NCI-H345 treated with DMSO at 0.1 percent for 48 hours (cell line): ENCODE results near the gene SUN1.
"Not testable (repeated sequence)": the region's sequence is repeated elsewhere in the genome, so short reads cannot be mapped to it uniquely, and the experiment has no call there.

ENCODE experiments used
- DNase-seq: peaks from one replicate; lab custom pipeline; 2025; ENCODE audit not compliant: unreplicated experiment; lab: John Stamatoyannopoulos, UW

The SUN1 gene

GRCh38 chr7:918118-918425, 85.8 kb downstream of the SUN1 start:
- no peak for DNase-seq

DNA sequence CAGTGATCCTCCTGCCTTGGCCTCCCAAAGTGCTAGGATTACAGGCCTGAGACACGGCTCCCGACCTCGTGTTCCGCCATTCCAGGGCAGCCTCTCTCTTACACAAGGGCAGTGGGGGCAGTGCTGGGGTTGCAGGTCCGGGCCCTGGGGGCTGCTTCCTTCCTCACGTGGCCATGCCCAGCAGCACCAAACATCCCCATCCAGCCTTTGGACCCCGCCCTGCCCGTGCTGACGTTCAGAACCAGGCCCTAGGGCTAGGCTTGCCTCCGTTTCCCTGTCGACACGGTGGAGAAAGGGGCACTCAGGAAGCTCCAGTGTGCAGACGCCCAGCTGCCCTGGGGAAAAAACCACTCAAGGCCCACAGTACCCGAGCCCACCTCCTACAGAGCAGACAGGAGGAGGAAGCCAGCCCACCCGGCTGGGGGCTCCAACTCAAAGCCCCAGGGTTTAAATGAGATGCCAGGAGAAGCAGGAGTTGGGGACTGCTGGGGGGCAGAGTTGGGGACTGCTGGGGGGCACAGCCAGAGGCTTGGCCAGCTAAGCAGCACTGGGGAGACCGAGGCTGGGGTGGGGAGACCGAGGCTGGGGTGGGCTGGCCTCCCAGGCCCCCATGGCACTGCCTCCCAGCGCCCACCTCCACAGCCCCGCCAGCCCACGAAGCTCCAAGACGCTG, 86.3 kb downstream of the SUN1 start:
- no peak for DNase-seq

DNA sequence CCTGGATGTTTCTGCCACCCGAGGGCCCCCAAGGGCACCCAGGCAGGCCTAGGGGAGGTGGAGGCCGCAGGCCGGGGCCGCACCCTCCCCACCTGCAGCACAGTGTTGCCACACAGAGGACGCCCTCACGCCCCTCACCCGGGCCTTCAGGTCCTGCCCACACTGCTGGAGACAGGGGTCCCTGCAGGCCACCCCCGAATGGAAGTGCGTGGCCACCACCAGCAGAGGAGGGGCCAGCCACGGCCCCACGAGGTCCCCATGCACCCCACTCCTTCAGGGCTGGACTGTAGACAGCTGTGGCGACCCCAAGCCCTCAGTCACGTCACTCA, 86.8 kb downstream of the SUN1 start:
- no peak for DNase-seq

DNA sequence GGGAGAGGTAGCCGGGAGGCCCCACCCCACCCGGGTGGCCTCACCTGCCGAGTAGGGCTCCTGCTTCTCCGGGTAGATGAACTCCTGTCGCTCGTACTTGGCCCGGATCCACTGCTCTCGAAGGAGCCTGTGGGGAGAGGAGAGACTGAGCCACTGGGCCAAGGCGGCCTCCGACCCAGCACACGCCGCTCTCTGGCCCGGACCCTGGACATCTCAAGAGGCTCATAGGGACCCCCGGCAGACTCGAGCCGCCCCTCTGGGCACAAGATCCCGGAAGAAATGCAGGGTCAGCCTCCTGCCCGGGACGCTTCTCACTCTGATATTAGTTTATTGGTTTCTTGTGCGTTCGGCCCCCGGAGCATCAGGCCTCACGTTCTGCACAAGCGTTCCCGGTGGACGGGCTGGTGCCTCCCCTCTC, 87.7 kb downstream of the SUN1 start:
- DNase-seq = no peak

DNA sequence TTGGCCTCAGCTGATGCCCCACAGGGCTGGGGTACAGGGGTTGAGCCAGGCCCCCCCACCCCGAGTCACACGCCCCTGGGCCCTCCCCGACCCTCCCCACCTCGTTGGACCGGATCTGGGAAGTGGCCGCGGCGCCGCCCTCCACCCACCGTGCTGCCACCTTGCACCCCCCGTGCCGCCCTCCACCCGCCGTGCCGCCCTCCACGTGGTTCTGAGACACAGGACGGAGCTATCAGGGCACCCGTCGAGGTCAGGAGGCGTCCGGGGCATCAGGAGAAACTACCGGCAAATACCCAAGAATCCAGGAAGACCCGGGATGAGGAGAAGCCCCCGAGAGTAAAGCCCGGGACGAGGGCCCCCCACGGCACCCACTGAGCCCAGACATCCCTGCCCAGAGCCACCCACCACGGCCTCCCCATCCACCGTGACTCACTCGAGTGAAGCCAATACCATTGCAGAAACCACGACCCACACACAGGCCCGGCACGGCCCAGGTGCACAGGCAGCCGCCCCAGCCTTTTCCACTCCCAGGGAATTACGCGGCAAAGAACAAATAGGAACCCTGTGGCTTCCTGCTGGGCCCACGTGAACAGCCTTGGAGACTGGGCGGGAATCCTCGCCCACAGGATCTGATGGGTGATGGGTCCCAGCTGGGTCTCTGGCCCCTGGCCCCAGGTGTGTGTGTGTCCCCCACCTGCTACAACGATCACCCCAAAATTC, 88.2 kb downstream of the SUN1 start:
- no peak for DNase-seq

GRCh38 chr7:921071-921461, 88.8 kb downstream of the SUN1 start:
- no peak for DNase-seq

- DNase-seq = no peak
Observed at GRCh38 chr7:921581-922333, 89.5 kb downstream of the SUN1 start.

DNA sequence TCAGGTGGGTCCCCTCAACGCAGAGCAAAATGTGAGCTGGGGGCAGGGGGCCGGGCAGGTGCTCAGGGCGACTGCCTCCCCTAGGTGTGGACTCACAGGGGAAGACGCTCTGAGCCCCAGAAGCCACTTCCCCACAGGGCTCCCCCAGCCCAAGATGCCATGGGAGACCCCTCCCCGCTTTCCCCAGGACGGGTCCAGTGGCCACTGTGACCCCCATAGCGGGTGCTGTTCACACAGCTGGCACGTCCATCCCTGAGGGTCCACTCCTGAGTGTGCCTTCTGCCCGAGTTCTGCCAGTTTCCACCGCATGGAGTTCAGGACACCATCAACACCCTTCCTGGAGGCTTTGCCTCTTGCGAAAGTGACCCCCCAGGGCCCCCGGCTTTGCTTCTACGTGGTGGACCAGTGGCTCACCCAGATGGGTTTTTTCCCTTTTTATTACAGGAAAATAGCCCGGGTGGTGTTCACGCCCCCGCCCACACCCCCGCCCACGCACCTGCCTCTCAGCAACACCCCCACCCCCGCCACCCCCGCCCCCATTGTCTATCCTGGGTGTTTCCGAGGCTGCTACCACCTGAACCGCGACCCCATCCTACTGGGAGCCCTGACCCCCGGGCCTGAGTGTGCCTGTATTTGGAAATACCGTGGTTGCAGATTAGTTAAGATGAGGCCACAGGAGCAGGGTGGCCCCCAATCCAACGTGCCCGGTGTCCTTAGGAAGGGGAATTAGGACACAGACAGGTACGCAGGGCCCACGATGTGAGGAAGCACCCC, 90.2 kb downstream of the SUN1 start:
- DNase-seq = no peak

DNA sequence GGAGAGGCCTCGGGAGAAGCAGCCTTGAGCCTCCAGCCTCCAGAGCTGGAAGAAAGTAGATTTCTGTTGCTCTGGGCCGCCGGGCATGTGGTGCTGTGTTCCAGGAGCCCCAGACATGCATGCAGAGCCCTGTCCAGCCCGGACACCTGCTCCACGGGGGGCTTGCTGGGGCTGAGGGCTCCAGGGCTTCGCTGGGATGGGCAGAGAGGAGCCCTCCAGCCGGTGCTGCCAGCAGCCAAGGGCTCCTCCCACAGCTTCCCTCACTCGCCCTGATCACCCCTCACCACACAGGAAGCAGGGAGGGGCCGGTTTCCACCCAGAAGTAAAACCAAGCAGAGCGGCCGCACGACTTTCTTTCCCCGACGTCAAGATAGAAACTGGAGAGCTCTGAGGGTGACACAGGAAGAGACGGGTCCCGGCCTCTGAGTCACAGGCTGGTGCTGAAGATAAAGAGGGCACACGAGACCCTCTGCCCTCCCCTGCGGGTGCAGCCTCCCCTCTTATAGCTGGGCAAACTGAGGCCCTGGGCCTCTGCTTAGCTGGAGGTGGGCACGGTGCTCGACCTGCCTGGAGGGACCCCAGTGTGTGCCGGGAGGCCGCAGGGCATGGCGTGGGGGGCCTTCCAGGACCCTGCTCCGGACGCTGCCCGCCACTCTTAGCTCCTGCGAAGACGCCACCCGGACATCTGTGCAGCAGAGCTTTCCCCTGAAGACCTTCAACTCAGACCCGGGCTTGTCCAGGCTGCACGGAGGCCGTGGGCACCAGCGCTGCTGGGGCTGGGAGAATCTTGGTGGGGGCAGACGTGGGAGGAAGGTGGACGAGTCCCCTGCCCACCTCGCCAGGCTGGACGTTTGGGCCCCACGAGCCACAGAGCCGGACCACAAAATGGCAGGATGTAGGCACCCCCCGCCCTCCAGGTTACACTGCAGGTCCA, 91.1 kb downstream of the SUN1 start:
- no peak for DNase-seq

- not testable (repeated sequence) for DNase-seq
Observed at GRCh38 chr7:924042-924441, 91.8 kb downstream of the SUN1 start.
